Subcutaneous abdominal adipose tissue (tissue), 5 donors: Measurements from ENCODE around the gene INO80B.

ENCODE experiments used
- H3K27ac ChIP-seq: one replicate; pipeline ENCODE4 v1.7.0; 2013; ENCODE audit warnings: low read depth, mild to moderate bottlenecking, inconsistent platforms, low read length, moderate library complexity
- H3K27me3 ChIP-seq, 5 donors: one replicate each; pipeline ENCODE4 v1.7.0; 2013; ENCODE audit warnings: low read length in 5 of 5, inconsistent platforms in 1 of 5; ENCODE audit not compliant: control insufficient read depth in 5 of 5, insufficient read depth in 4 of 5
- H3K36me3 ChIP-seq, 5 donors: one replicate each; pipeline ENCODE4 v1.7.0; 2013; ENCODE audit warnings: low read length in 5 of 5; ENCODE audit not compliant: control insufficient read depth in 5 of 5, insufficient read depth in 5 of 5
- H3K4me1 ChIP-seq, 5 donors: one replicate each; pipeline ENCODE4 v1.7.0; 2013; ENCODE audit warnings: low read length in 5 of 5, mild to moderate bottlenecking in 3 of 5, moderate library complexity in 1 of 5; ENCODE audit not compliant: control insufficient read depth in 5 of 5, insufficient read depth in 5 of 5
- H3K4me3 ChIP-seq, 5 donors: one replicate each; pipeline ENCODE4 v1.7.0; 2013; ENCODE audit warnings: low read length in 5 of 5, low read depth in 1 of 5
- H3K9ac ChIP-seq, 5 donors: one replicate each; pipeline ENCODE4 v1.7.0; 2013; ENCODE audit warnings: low read length in 5 of 5, mild to moderate bottlenecking in 4 of 5, moderate library complexity in 3 of 5
- H3K9me3 ChIP-seq, 5 donors: one replicate each; pipeline ENCODE4 v1.7.0; 2013; ENCODE audit warnings: low read length in 5 of 5; ENCODE audit not compliant: control insufficient read depth in 5 of 5
- donor health status: healthy.
- donor health status: healthy.
- donor health status: healthy.
- donor health status: healthy.
- donor health status: healthy.

The INO80B gene

GRCh38 chr2:74425523-74425922, 29.4 kb upstream of the INO80B start:
- Histone ChIP-seq H3K36me3 (peaks cover 0 to 56% (median 45%) of the 10 kb centered on the region in 5 donors), H3K4me3 (no peak overlapping the region), H3K9me3 (no peaks in the 10 kb centered on the region), H3K4me1 (peaks cover 0 to 17% (median 15%) of the 10 kb centered on the region in 5 donors), H3K9ac (no peak overlapping the region), H3K27me3 (peaks cover 0 to 9% (median 4%) of the 10 kb centered on the region in 5 donors), H3K27ac (no peak overlapping the region)

- Histone ChIP-seq H3K9me3 (no peaks in the 10 kb centered on the region), H3K9ac (no peak overlapping the region), H3K27me3 (peaks cover 0 to 9% (median 4%) of the 10 kb centered on the region in 5 donors), H3K4me3 (no peak overlapping the region), H3K36me3 (peaks cover 0 to 64% (median 51%) of the 10 kb centered on the region in 5 donors), H3K27ac (no peak overlapping the region), H3K4me1 (peaks cover 0 to 11% (median 10%) of the 10 kb centered on the region in 5 donors)
Measured at GRCh38 chr2:74426181-74426758, 28.6 kb upstream of the INO80B start.

- H3K27ac ChIP-seq = no peak overlapping the region
- H3K36me3 ChIP-seq = peaks cover 3 to 75% (median 64%) of the 10 kb centered on the region in 5 donors
- no peaks in the 10 kb centered on the region for H3K9me3 ChIP-seq
- H3K4me3 ChIP-seq = no peak overlapping the region
- H3K9ac ChIP-seq = no peak overlapping the region
- H3K27me3 ChIP-seq = no peaks in the 10 kb centered on the region
- H3K4me1 ChIP-seq = no peaks in the 10 kb centered on the region
Measured at GRCh38 chr2:74427551-74427950, 27.3 kb upstream of the INO80B start.

- H3K27ac ChIP-seq = no peak overlapping the region
- no peak overlapping the region for H3K4me3 ChIP-seq
- no peak overlapping the region for H3K9ac ChIP-seq
- peaks cover 3 to 76% (median 64%) of the 10 kb centered on the region in 5 donors for H3K36me3 ChIP-seq
- no peaks in the 10 kb centered on the region for H3K4me1 ChIP-seq
- H3K27me3 ChIP-seq = no peaks in the 10 kb centered on the region
- H3K9me3 ChIP-seq = no peaks in the 10 kb centered on the region
Measured at GRCh38 chr2:74428675-74429074, 26.2 kb upstream of the INO80B start.

GRCh38 chr2:74429487-74430451, 25.1 kb upstream of the INO80B start:
- Histone ChIP-seq H3K4me1 (no peaks in the 10 kb centered on the region), H3K27ac (no peak overlapping the region), H3K27me3 (no peaks in the 10 kb centered on the region), H3K9ac (no peak overlapping the region), H3K36me3 (peaks cover 3 to 76% (median 64%) of the 10 kb centered on the region in 5 donors), H3K9me3 (no peaks in the 10 kb centered on the region), H3K4me3 (no peak overlapping the region)

- Histone ChIP-seq H3K4me1 (no peaks in the 10 kb centered on the region), H3K9me3 (no peaks in the 10 kb centered on the region), H3K9ac (no peak overlapping the region), H3K27ac (no peak overlapping the region), H3K36me3 (peaks cover 3 to 70% (median 58%) of the 10 kb centered on the region in 5 donors), H3K27me3 (no peaks in the 10 kb centered on the region), H3K4me3 (no peak overlapping the region)
Measured at GRCh38 chr2:74430502-74430901, 24.4 kb upstream of the INO80B start.

GRCh38 chr2:74436111-74436805, 18.6 kb upstream of the INO80B start:
- H3K27ac ChIP-seq = no peak overlapping the region
- H3K4me1 ChIP-seq = peaks cover 3 to 30% (median 28%) of the 10 kb centered on the region in 5 donors
- H3K27me3 ChIP-seq = peaks cover 0 to under 1% (median 0%) of the 10 kb centered on the region in 5 donors
- no peaks in the 10 kb centered on the region for H3K9me3 ChIP-seq
- H3K9ac ChIP-seq = no peak overlapping the region
- peaks cover 3 to 13% (median 9%) of the 10 kb centered on the region in 5 donors for H3K36me3 ChIP-seq
- no peak overlapping the region for H3K4me3 ChIP-seq

GRCh38 chr2:74436848-74437695, 17.8 kb upstream of the INO80B start:
- Histone ChIP-seq H3K27ac (no peak overlapping the region), H3K27me3 (peaks cover 0 to 5% (median 0%) of the 10 kb centered on the region in 5 donors), H3K36me3 (peaks cover 0 to 6% (median 4%) of the 10 kb centered on the region in 5 donors)

GRCh38 chr2:74438248-74438647, 16.6 kb upstream of the INO80B start:
- Histone ChIP-seq H3K36me3 (no peaks in the 10 kb centered on the region), H3K9me3 (no peaks in the 10 kb centered on the region), H3K9ac (no peak overlapping the region), H3K27me3 (peaks cover 0 to 5% (median 0%) of the 10 kb centered on the region in 5 donors), H3K4me3 (no peak overlapping the region), H3K4me1 (peaks cover 3 to 40% (median 38%) of the 10 kb centered on the region in 5 donors), H3K27ac (no peak overlapping the region)

More at GRCh38 chr2:74436848-74437695, 17.8 kb upstream of the INO80B start:
- H3K9me3 ChIP-seq = no peaks in the 10 kb centered on the region
- H3K4me3 ChIP-seq = no peak overlapping the region
- H3K9ac ChIP-seq = no peak overlapping the region
- H3K4me1 ChIP-seq = peaks cover 3 to 39% (median 36%) of the 10 kb centered on the region in 5 donors
